ENCODE results near the gene CDH4. TPM values are rescaled to one million over a fixed set of nuclear protein-coding genes. Genes with fewer than 3 reads are reported as not detected.

Gene CDH4
- total RNA-seq, 1 experiment from 2014 or later: not detected

- H3K27me3 Mint-ChIP-seq (ENCODE audit: insufficient read depth, unreplicated experiment): peaks cover 42% of the 10 kb centered on the region
- H3K4me1 ChIP-seq: no peaks in the 10 kb centered on the region
- H3K4me3 ChIP-seq (ENCODE audit: low read depth, low read length): no peak overlapping the region
- H3K27me3 ChIP-seq (replicated peaks; ENCODE audit: control insufficient read depth, insufficient read depth, low read length): peaks cover 5% of the 10 kb centered on the region
- peak in 1 of 2 experiments; percentile 22 for TF ChIP-seq CTCF (IDR thresholded peaks at IDR 0.05; ENCODE audit: insufficient read depth in 1 of 2, low read depth in 1 of 2, low read length in 1 of 2, severe bottlenecking in 1 of 2, unreplicated experiment in 1 of 2)
- H3K4me3 Mint-ChIP-seq (ENCODE audit: unreplicated experiment): no peak overlapping the region
- intact Hi-C loops (cut with micrococcal nuclease; ENCODE audit: unreplicated experiment): loop anchor here (5.0 kb wide), 1 partner anchor 152 kb away; no protein-coding TSS in a partner anchor
- peaks cover 13% of the 10 kb centered on the region; the same call in 1 of the 2 replicates for H3K9me3 ChIP-seq
- H3K9me3 Mint-ChIP-seq (ENCODE audit: unreplicated experiment): no peaks in the 10 kb centered on the region
- no peak overlapping the region for H3K27ac Mint-ChIP-seq (ENCODE audit: unreplicated experiment)
- no peaks in the 10 kb centered on the region for H3K36me3 ChIP-seq (ENCODE audit: control insufficient read depth, insufficient read depth, low read length)
- H3K36me3 Mint-ChIP-seq (ENCODE audit: insufficient read depth, unreplicated experiment): no peaks in the 10 kb centered on the region
- POLR2A ChIA-PET: no interaction called here
- CTCF ChIA-PET: interaction anchor here (1.3 to 1.4 kb wide), 2 partner anchors 13 to 22 kb away, joined by 4 to 8 read pairs; no protein-coding TSS in a partner anchor
- peak in 1 of 2 experiments; percentile 63 for DNase-seq
- H3K4me1 Mint-ChIP-seq (ENCODE audit: low read depth, unreplicated experiment): no peaks in the 10 kb centered on the region
- no TSS peak for BruUV-seq (replicated peaks)
These were observed 622.5 kb downstream of the CDH4 start for GRCh38 chr20:61874421-61875068.

GRCh38 chr20:61875221-61875885 lies 623.3 kb downstream of the CDH4 start:
- Histone ChIP-seq H3K27me3 (replicated peaks; ENCODE audit: control insufficient read depth, insufficient read depth, low read length) (peaks cover 7% of the 10 kb centered on the region; the same call in 1 of the 2 replicates), H3K4me1 (no peaks in the 10 kb centered on the region), H3K36me3 (ENCODE audit: control insufficient read depth, insufficient read depth, low read length) (no peaks in the 10 kb centered on the region), H3K9me3 (peaks cover 13% of the 10 kb centered on the region; the same call in 1 of the 2 replicates), H3K4me3 (ENCODE audit: low read depth, low read length) (no peak overlapping the region)
- H3K36me3 Mint-ChIP-seq (ENCODE audit: insufficient read depth, unreplicated experiment): no peaks in the 10 kb centered on the region
- no peaks in the 10 kb centered on the region for H3K9me3 Mint-ChIP-seq (ENCODE audit: unreplicated experiment)
- intact Hi-C loops (cut with micrococcal nuclease; ENCODE audit: unreplicated experiment): no loop called here
- ChIA-PET CTCF (interaction anchor here (0.7 to 1.4 kb wide), 4 partner anchors 10 to 134 kb away, joined by 4 to 8 read pairs (median 4); no protein-coding TSS in a partner anchor), POLR2A (no interaction called here)
- no peak overlapping the region for H3K27ac Mint-ChIP-seq (ENCODE audit: unreplicated experiment)
- no peaks in the 10 kb centered on the region for H3K4me1 Mint-ChIP-seq (ENCODE audit: low read depth, unreplicated experiment)
- H3K27me3 Mint-ChIP-seq (ENCODE audit: insufficient read depth, unreplicated experiment): peaks cover 48% of the 10 kb centered on the region
- TF ChIP-seq CTCF (IDR thresholded peaks at IDR 0.05; ENCODE audit: insufficient read depth in 1 of 2, low read depth in 1 of 2, low read length in 1 of 2, severe bottlenecking in 1 of 2, unreplicated experiment in 1 of 2): peak in 1 of 2 experiments; percentile 66
- BruUV-seq (replicated peaks): no TSS peak
- peak in 1 of 2 experiments; percentile 65 for DNase-seq
- no peak overlapping the region for H3K4me3 Mint-ChIP-seq (ENCODE audit: unreplicated experiment)

DNA sequence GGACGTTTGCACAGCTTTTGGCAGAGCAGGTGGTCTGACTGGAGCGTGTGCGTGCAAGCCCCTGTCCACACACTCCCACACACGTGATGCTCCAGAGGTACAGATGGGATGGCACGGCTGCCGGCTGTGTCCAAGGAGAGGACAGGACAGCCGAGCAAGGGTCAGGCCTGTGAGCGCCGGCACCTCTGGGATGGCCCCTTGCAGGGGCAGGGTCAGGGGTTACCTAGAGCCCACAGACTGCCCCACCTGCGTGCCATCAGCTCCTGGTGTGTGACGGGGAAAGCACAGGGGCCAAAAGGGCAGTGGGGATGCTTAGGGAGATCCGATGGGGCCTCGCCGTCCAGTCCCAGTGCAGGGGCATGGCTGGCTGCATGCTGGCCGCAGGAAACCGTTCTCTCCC lies 623.9 kb downstream of the CDH4 start:
- POLR2A ChIA-PET: no interaction called here
- Mint-ChIP-seq H3K4me3 (ENCODE audit: unreplicated experiment) (no peak overlapping the region), H3K4me1 (ENCODE audit: low read depth, unreplicated experiment) (no peaks in the 10 kb centered on the region), H3K27ac (ENCODE audit: unreplicated experiment) (no peak overlapping the region), H3K9me3 (ENCODE audit: unreplicated experiment) (no peaks in the 10 kb centered on the region), H3K36me3 (ENCODE audit: insufficient read depth, unreplicated experiment) (no peaks in the 10 kb centered on the region), H3K27me3 (ENCODE audit: insufficient read depth, unreplicated experiment) (peaks cover 53% of the 10 kb centered on the region)
- peaks cover 7% of the 10 kb centered on the region; the same call in 1 of the 2 replicates for H3K9me3 ChIP-seq
- CTCF ChIA-PET: interaction anchor here (0.6 to 1.4 kb wide), 5 partner anchors 9 to 134 kb away, joined by 3 to 8 read pairs (median 4); no protein-coding TSS in a partner anchor
- no peaks in the 10 kb centered on the region for H3K4me1 ChIP-seq
- no peak for TF ChIP-seq CTCF (IDR thresholded peaks at IDR 0.05; ENCODE audit: insufficient read depth in 1 of 2, low read depth in 1 of 2, low read length in 1 of 2, severe bottlenecking in 1 of 2, unreplicated experiment in 1 of 2)
- H3K27me3 ChIP-seq (replicated peaks; ENCODE audit: control insufficient read depth, insufficient read depth, low read length): peaks cover 7% of the 10 kb centered on the region; the same call in 1 of the 2 replicates
- BruUV-seq (replicated peaks): no TSS peak
- no peak overlapping the region for H3K4me3 ChIP-seq (ENCODE audit: low read depth, low read length)
- intact Hi-C loops (cut with micrococcal nuclease; ENCODE audit: unreplicated experiment): no loop called here
- H3K36me3 ChIP-seq (ENCODE audit: control insufficient read depth, insufficient read depth, low read length): no peaks in the 10 kb centered on the region
- DNase-seq: no peak
